ENCODE results near the gene SCAF8.
"Not testable (repeated sequence)": the region's sequence is repeated elsewhere in the genome, so short reads cannot be mapped to it uniquely, and the experiment has no call there.

SCAF8 gene

GRCh38 chr6:154736618-154737259 is 3.5 kb downstream of the SCAF8 start:
- Histone ChIP-seq H3K4me3 (ENCODE audit: low read length) (no peak overlapping the region), H3K9me3 (ENCODE audit: control insufficient read depth, insufficient read depth, low read length) (no peaks in the 10 kb centered on the region), H3K27ac (ENCODE audit: low read length) (no peak overlapping the region), H3K4me1 (ENCODE audit: control insufficient read depth, insufficient read depth, low read length) (0 out of 2 replicates have a peak, but pooled peaks cover 2% of the 10 kb centered on the region), H3K36me3 (ENCODE audit: control insufficient read depth, insufficient read depth, low read length) (0 out of 2 replicates have a peak, but pooled peaks cover 3% of the 10 kb centered on the region), H3K27me3 (ENCODE audit: control insufficient read depth, insufficient read depth, low read length) (no peaks in the 10 kb centered on the region)
- DNase-seq (ENCODE audit: low read depth, low spot score) = no peak
- WGBS (ENCODE audit: insufficient coverage, insufficient read length) = no CpG with 5 or more reads among the region's 4 CpGs

GRCh38 chr6:154737424-154737823 is 4.2 kb downstream of the SCAF8 start:
- Histone ChIP-seq H3K27ac (ENCODE audit: low read length) (no peak overlapping the region), H3K27me3 (ENCODE audit: control insufficient read depth, insufficient read depth, low read length) (no peaks in the 10 kb centered on the region), H3K4me3 (ENCODE audit: low read length) (no peak overlapping the region), H3K36me3 (ENCODE audit: control insufficient read depth, insufficient read depth, low read length) (0 out of 2 replicates have a peak, but pooled peaks cover 3% of the 10 kb centered on the region), H3K4me1 (ENCODE audit: control insufficient read depth, insufficient read depth, low read length) (0 out of 2 replicates have a peak, but pooled peaks cover 2% of the 10 kb centered on the region), H3K9me3 (ENCODE audit: control insufficient read depth, insufficient read depth, low read length) (no peaks in the 10 kb centered on the region)
- DNase-seq (ENCODE audit: low read depth, low spot score) = no peak
- WGBS (ENCODE audit: insufficient coverage, insufficient read length) = no CpG with 5 or more reads among the region's 9 CpGs

GRCh38 chr6:154738551-154738961 is 5.3 kb downstream of the SCAF8 start:
- no peaks in the 10 kb centered on the region for H3K27me3 ChIP-seq (ENCODE audit: control insufficient read depth, insufficient read depth, low read length)
- WGBS (ENCODE audit: insufficient coverage, insufficient read length) = no CpG with 5 or more reads among the region's 3 CpGs
- H3K36me3 ChIP-seq (ENCODE audit: control insufficient read depth, insufficient read depth, low read length) = 0 out of 2 replicates have a peak, but pooled peaks cover 3% of the 10 kb centered on the region
- no peak for DNase-seq (ENCODE audit: low read depth, low spot score)
- no peak overlapping the region for H3K27ac ChIP-seq (ENCODE audit: low read length)
- 0 out of 2 replicates have a peak, but pooled peaks cover 2% of the 10 kb centered on the region for H3K4me1 ChIP-seq (ENCODE audit: control insufficient read depth, insufficient read depth, low read length)
- H3K4me3 ChIP-seq (ENCODE audit: low read length) = no peak overlapping the region
- no peaks in the 10 kb centered on the region for H3K9me3 ChIP-seq (ENCODE audit: control insufficient read depth, insufficient read depth, low read length)

- H3K9me3 ChIP-seq (ENCODE audit: control insufficient read depth, insufficient read depth, low read length) = no peaks in the 10 kb centered on the region
- no peak for DNase-seq (ENCODE audit: low read depth, low spot score)
- no CpG with 5 or more reads among the region's 5 CpGs for WGBS (ENCODE audit: insufficient coverage, insufficient read length)
- H3K36me3 ChIP-seq (ENCODE audit: control insufficient read depth, insufficient read depth, low read length) = 0 out of 2 replicates have a peak, but pooled peaks cover 3% of the 10 kb centered on the region
- 0 out of 2 replicates have a peak, but pooled peaks cover 2% of the 10 kb centered on the region for H3K4me1 ChIP-seq (ENCODE audit: control insufficient read depth, insufficient read depth, low read length)
- no peaks in the 10 kb centered on the region for H3K27me3 ChIP-seq (ENCODE audit: control insufficient read depth, insufficient read depth, low read length)
- no peak overlapping the region for H3K27ac ChIP-seq (ENCODE audit: low read length)
- no peak overlapping the region for H3K4me3 ChIP-seq (ENCODE audit: low read length)
Measured at GRCh38 chr6:154740658-154741057, 7.4 kb downstream of the SCAF8 start.

- DNase-seq (ENCODE audit: low read depth, low spot score) = no peak
- H3K4me1 ChIP-seq (ENCODE audit: control insufficient read depth, insufficient read depth, low read length) = no peaks in the 10 kb centered on the region
- H3K27me3 ChIP-seq (ENCODE audit: control insufficient read depth, insufficient read depth, low read length) = no peaks in the 10 kb centered on the region
- WGBS (ENCODE audit: insufficient coverage, insufficient read length) = no CpG with 5 or more reads among the region's 4 CpGs
- H3K4me3 ChIP-seq (ENCODE audit: low read length) = no peak overlapping the region
- no peak overlapping the region for H3K27ac ChIP-seq (ENCODE audit: low read length)
- H3K9me3 ChIP-seq (ENCODE audit: control insufficient read depth, insufficient read depth, low read length) = no peaks in the 10 kb centered on the region
- H3K36me3 ChIP-seq (ENCODE audit: control insufficient read depth, insufficient read depth, low read length) = no peaks in the 10 kb centered on the region
Measured at GRCh38 chr6:154742891-154743290, 9.7 kb downstream of the SCAF8 start.

- not testable (repeated sequence) for H3K9me3 ChIP-seq (ENCODE audit: control insufficient read depth, insufficient read depth, low read length); H3K27me3 ChIP-seq (ENCODE audit: control insufficient read depth, insufficient read depth, low read length); H3K36me3 ChIP-seq (ENCODE audit: control insufficient read depth, insufficient read depth, low read length); DNase-seq (ENCODE audit: low read depth, low spot score); H3K27ac ChIP-seq (ENCODE audit: low read length); H3K4me1 ChIP-seq (ENCODE audit: control insufficient read depth, insufficient read depth, low read length); H3K4me3 ChIP-seq (ENCODE audit: low read length)
- no CpG with 5 or more reads among the region's 7 CpGs for WGBS (ENCODE audit: insufficient coverage, insufficient read length)
Measured at GRCh38 chr6:154744029-154744745, 11.0 kb downstream of the SCAF8 start.

GRCh38 chr6:154745243-154745642 is 12.0 kb downstream of the SCAF8 start:
- Histone ChIP-seq H3K36me3 (ENCODE audit: control insufficient read depth, insufficient read depth, low read length) (no peaks in the 10 kb centered on the region), H3K4me1 (ENCODE audit: control insufficient read depth, insufficient read depth, low read length) (no peaks in the 10 kb centered on the region), H3K9me3 (ENCODE audit: control insufficient read depth, insufficient read depth, low read length) (no peaks in the 10 kb centered on the region), H3K4me3 (ENCODE audit: low read length) (no peak overlapping the region), H3K27me3 (ENCODE audit: control insufficient read depth, insufficient read depth, low read length) (no peaks in the 10 kb centered on the region), H3K27ac (ENCODE audit: low read length) (no peak overlapping the region)
- no CpG with 5 or more reads among the region's 2 CpGs for WGBS (ENCODE audit: insufficient coverage, insufficient read length)
- no peak for DNase-seq (ENCODE audit: low read depth, low spot score)

- DNase-seq (ENCODE audit: low read depth, low spot score) = no peak
- no peaks in the 10 kb centered on the region for H3K27me3 ChIP-seq (ENCODE audit: control insufficient read depth, insufficient read depth, low read length)
- no peak overlapping the region for H3K27ac ChIP-seq (ENCODE audit: low read length)
- no peaks in the 10 kb centered on the region for H3K9me3 ChIP-seq (ENCODE audit: control insufficient read depth, insufficient read depth, low read length)
- H3K36me3 ChIP-seq (ENCODE audit: control insufficient read depth, insufficient read depth, low read length) = no peaks in the 10 kb centered on the region
- no CpG with 5 or more reads among the region's 3 CpGs for WGBS (ENCODE audit: insufficient coverage, insufficient read length)
- no peak overlapping the region for H3K4me3 ChIP-seq (ENCODE audit: low read length)
- H3K4me1 ChIP-seq (ENCODE audit: control insufficient read depth, insufficient read depth, low read length) = no peaks in the 10 kb centered on the region
Measured at GRCh38 chr6:154749341-154749740, 16.1 kb downstream of the SCAF8 start.

- Histone ChIP-seq H3K36me3 (ENCODE audit: control insufficient read depth, insufficient read depth, low read length) (no peaks in the 10 kb centered on the region), H3K4me1 (ENCODE audit: control insufficient read depth, insufficient read depth, low read length) (no peaks in the 10 kb centered on the region), H3K9me3 (ENCODE audit: control insufficient read depth, insufficient read depth, low read length) (no peaks in the 10 kb centered on the region), H3K27me3 (ENCODE audit: control insufficient read depth, insufficient read depth, low read length) (no peaks in the 10 kb centered on the region), H3K4me3 (ENCODE audit: low read length) (no peak overlapping the region), H3K27ac (ENCODE audit: low read length) (no peak overlapping the region)
- WGBS (ENCODE audit: insufficient coverage, insufficient read length) = no CpG with 5 or more reads among the region's 13 CpGs
- DNase-seq (ENCODE audit: low read depth, low spot score) = no peak
Measured at GRCh38 chr6:154751011-154751800, 18.0 kb downstream of the SCAF8 start.

GRCh38 chr6:154752022-154752421 is 18.8 kb downstream of the SCAF8 start:
- no CpG with 5 or more reads among the region's 1 CpG for WGBS (ENCODE audit: insufficient coverage, insufficient read length)
- no peaks in the 10 kb centered on the region for H3K27me3 ChIP-seq (ENCODE audit: control insufficient read depth, insufficient read depth, low read length)
- no peaks in the 10 kb centered on the region for H3K36me3 ChIP-seq (ENCODE audit: control insufficient read depth, insufficient read depth, low read length)
- no peak overlapping the region for H3K27ac ChIP-seq (ENCODE audit: low read length)
- no peaks in the 10 kb centered on the region for H3K9me3 ChIP-seq (ENCODE audit: control insufficient read depth, insufficient read depth, low read length)
- no peaks in the 10 kb centered on the region for H3K4me1 ChIP-seq (ENCODE audit: control insufficient read depth, insufficient read depth, low read length)
- no peak for DNase-seq (ENCODE audit: low read depth, low spot score)
- no peak overlapping the region for H3K4me3 ChIP-seq (ENCODE audit: low read length)
